Measurements from ENCODE around the gene MROH9.

DNA sequence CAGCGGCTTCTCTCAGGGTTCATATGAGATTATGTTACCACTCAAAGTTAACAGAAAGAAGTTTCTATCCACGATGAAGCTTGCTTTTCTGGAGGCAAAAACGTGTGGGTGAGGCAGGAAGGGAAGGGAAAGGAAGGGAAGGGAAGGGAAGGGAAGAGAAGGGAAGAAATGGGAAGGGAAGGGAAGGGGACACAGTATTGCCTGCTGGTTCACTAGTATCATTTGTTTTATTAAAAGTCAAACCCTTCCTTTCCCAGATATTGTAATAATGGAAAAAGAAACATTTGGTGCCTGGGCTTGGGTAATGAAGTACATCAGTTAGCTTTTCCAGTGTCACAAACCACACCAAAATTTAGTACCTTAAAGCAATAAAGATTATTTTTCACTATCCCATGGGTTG is 18.0 kb upstream of the MROH9 start:
- no peak for TF ChIP-seq EZH2 (IDR thresholded peaks at IDR 0.05; ENCODE audit: borderline replicate concordance, low read depth, low read length, severe bottlenecking)
- TF ChIP-seq, protein P1, sequence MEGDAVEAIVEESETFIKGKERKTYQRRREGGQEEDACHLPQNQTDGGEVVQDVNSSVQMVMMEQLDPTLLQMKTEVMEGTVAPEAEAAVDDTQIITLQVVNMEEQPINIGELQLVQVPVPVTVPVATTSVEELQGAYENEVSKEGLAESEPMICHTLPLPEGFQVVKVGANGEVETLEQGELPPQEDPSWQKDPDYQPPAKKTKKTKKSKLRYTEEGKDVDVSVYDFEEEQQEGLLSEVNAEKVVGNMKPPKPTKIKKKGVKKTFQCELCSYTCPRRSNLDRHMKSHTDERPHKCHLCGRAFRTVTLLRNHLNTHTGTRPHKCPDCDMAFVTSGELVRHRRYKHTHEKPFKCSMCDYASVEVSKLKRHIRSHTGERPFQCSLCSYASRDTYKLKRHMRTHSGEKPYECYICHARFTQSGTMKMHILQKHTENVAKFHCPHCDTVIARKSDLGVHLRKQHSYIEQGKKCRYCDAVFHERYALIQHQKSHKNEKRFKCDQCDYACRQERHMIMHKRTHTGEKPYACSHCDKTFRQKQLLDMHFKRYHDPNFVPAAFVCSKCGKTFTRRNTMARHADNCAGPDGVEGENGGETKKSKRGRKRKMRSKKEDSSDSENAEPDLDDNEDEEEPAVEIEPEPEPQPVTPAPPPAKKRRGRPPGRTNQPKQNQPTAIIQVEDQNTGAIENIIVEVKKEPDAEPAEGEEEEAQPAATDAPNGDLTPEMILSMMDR (IDR thresholded peaks at IDR 0.05; ENCODE audit: borderline replicate concordance, extremely low read depth, low read length, poor library complexity, severe bottlenecking), result no peak

All from DND-41 (cell line).